GM04504 (cell line): ENCODE measurements around the gene KDM5B.

ENCODE experiments used
- DNase-seq: peaks from one replicate; pipeline ENCODE4 v3.0.0-alpha.2; 2012; ENCODE audit warnings: low read depth

Gene KDM5B

GRCh38 chr1:202711949-202712635, 96.1 kb downstream of the KDM5B start:
- DNase-seq = no peak

- DNase-seq = no peak
Measured at GRCh38 chr1:202710070-202711045, 97.9 kb downstream of the KDM5B start, which contains the start of gene SYT2. SYT2 (minus strand) TSS chr1:202710454; CDS start chr1:202605772, 104,682 bp downstream.

GRCh38 chr1:202709276-202710041, 98.8 kb downstream of the KDM5B start:
- DNase-seq = no peak

- DNase-seq = no peak
Measured at GRCh38 chr1:202708456-202709275, 99.6 kb downstream of the KDM5B start.

- no peak for DNase-seq
Measured at GRCh38 chr1:202706851-202707250, 101.4 kb downstream of the KDM5B start.

- no peak for DNase-seq
Measured at GRCh38 chr1:202704601-202705000, 103.6 kb downstream of the KDM5B start.

GRCh38 chr1:202703191-202703590, 105.0 kb downstream of the KDM5B start:
- no peak for DNase-seq

- no peak for DNase-seq
Measured at GRCh38 chr1:202702088-202702487, 106.1 kb downstream of the KDM5B start.

- DNase-seq = no peak
Measured at GRCh38 chr1:202701200-202701599, 107.0 kb downstream of the KDM5B start.

GRCh38 chr1:202700061-202700460, 108.2 kb downstream of the KDM5B start:
- no peak for DNase-seq

GRCh38 chr1:202698276-202698675, 109.9 kb downstream of the KDM5B start:
- DNase-seq = no peak

- DNase-seq = no peak
Measured at GRCh38 chr1:202697038-202697437, 111.2 kb downstream of the KDM5B start.

- DNase-seq = no peak
Measured at GRCh38 chr1:202694314-202694713, 113.9 kb downstream of the KDM5B start.

GRCh38 chr1:202692959-202693555, 115.2 kb downstream of the KDM5B start:
- DNase-seq = peak; percentile 38

GRCh38 chr1:202691816-202692215, 116.4 kb downstream of the KDM5B start:
- DNase-seq = no peak

- DNase-seq = no peak
Measured at GRCh38 chr1:202689493-202690342, 118.5 kb downstream of the KDM5B start.

GRCh38 chr1:202689082-202689481, 119.1 kb downstream of the KDM5B start:
- no peak for DNase-seq

- no peak for DNase-seq
Measured at GRCh38 chr1:202688401-202688800, 119.8 kb downstream of the KDM5B start.

GRCh38 chr1:202687798-202688197, 120.4 kb downstream of the KDM5B start:
- DNase-seq = no peak

GRCh38 chr1:202687370-202687769, 120.9 kb downstream of the KDM5B start:
- no peak for DNase-seq
